A549 treated with AZD9567 at 1 μM for 4 hours (cell line): Measurements from ENCODE around the gene HASPIN. TPM values are rescaled to one million over a fixed set of nuclear protein-coding genes. Genes with fewer than 3 reads are reported as not detected.

ENCODE experiments used
- total RNA-seq: library from RNA; stranded (reverse); fragments of 200-300 nt; extraction: Qiagen RNA extraction; gene quantifications from 5 replicates; pipeline ENCODE4 v1.2.3, GENCODE V29; 2022; ENCODE audit not compliant: insufficient read depth

HASPIN gene
- 12.7 to 19.8 TPM (median 13.6 TPM) in 5 replicates for total RNA-seq

GRCh38 chr17:3723556-3724377, at the start of gene HASPIN:
Gene HASPIN, plus strand, starts transcription at chr17:3723903. Its CDS starts 33 bp downstream, at chr17:3723936.

GRCh38 chr17:3695723-3696411, 27.8 kb upstream of the HASPIN start, which contains the start of gene P2RX5:
Gene P2RX5, minus strand, starts transcription at chr17:3696155. Its CDS starts 150 bp downstream, at chr17:3696005.

Other genes with a start within 250 kb of the HASPIN start
- not detected in 5 replicates for gene ASPA, start 247.9 kb upstream of the HASPIN start, total RNA-seq
- 0.10 to 0.37 TPM (median 0.18 TPM) in 5 replicates for gene TRPV3, start 166.1 kb upstream of the HASPIN start, total RNA-seq
- gene TRPV1, start 114.5 kb upstream of the HASPIN start, total RNA-seq = 2.5 to 5.3 TPM (median 4.8 TPM) in 5 replicates
- 13.6 to 17.9 TPM (median 17.0 TPM) in 5 replicates for gene SHPK, start 87.7 kb upstream of the HASPIN start, total RNA-seq
- 8.7 to 16.3 TPM (median 13.9 TPM) in 5 replicates for gene CTNS, start 87.1 kb upstream of the HASPIN start, total RNA-seq
- 251 to 369 TPM (median 356 TPM) in 5 replicates for gene TAX1BP3, start 55.3 kb upstream of the HASPIN start, total RNA-seq
- gene EMC6, start 55.1 kb upstream of the HASPIN start, total RNA-seq = 108 to 162 TPM (median 160 TPM) in 5 replicates
- gene P2RX5, start 27.7 kb upstream of the HASPIN start, total RNA-seq = 13.4 to 22.8 TPM (median 20.0 TPM) in 5 replicates
- 61.9 to 101 TPM (median 93.8 TPM) in 5 replicates for gene ITGAE, start 77.3 kb downstream of the HASPIN start, total RNA-seq
- 29.7 to 46.3 TPM (median 32.6 TPM) in 5 replicates for gene NCBP3, start 122.3 kb downstream of the HASPIN start, total RNA-seq
- 18.6 to 20.6 TPM (median 20.0 TPM) in 5 replicates for gene CAMKK1, start 169.2 kb downstream of the HASPIN start, total RNA-seq
- 0.06 to 0.08 TPM in 2 of 5 replicates, not detected in the others for gene P2RX1, start 192.6 kb downstream of the HASPIN start, total RNA-seq
- 3.6 to 5.0 TPM (median 4.4 TPM) in 5 replicates for gene ATP2A3, start 240.5 kb downstream of the HASPIN start, total RNA-seq